Brain microvascular endothelial cell (primary cell): Measurements from ENCODE around the gene LHFPL2.
"Not testable (repeated sequence)": the region's sequence is repeated elsewhere in the genome, so short reads cannot be mapped to it uniquely, and the experiment has no call there.

ENCODE experiments used
- DNase-seq: peaks from one replicate; pipeline ENCODE4 v3.0.0-alpha.2; 2020
- H3K27ac ChIP-seq: fragments of 250-450 bp; sonication (Bioruptor Pico); 2 replicates; pipeline ENCODE4 v1.5.1; 2020; ENCODE audit warnings: mild to moderate bottlenecking, moderate library complexity
- H3K27me3 ChIP-seq: fragments of 250-450 bp; sonication (Bioruptor Pico); replicated peaks from 2 replicates; pipeline ENCODE4 v1.5.1; 2020; ENCODE audit warnings: mild to moderate bottlenecking
- H3K36me3 ChIP-seq: fragments of 250-450 bp; sonication (Bioruptor Pico); replicated peaks from 2 replicates; pipeline ENCODE4 v1.5.1; 2020; ENCODE audit warnings: mild to moderate bottlenecking
- H3K4me3 ChIP-seq: 2 replicates; pipeline ENCODE4 v1.5.1; 2011; ENCODE audit warnings: low read depth, mild to moderate bottlenecking, control low read depth, low read length, moderate library complexity
- CTCF ChIP-seq: IDR thresholded peaks from 2 replicates; pipeline ENCODE4 v1.5.1; 2011; ENCODE audit warnings: low read depth, mild to moderate bottlenecking, moderate library complexity, low read length, control low read depth, inconsistent platforms; ENCODE audit errors: missing control alignments
- in situ Hi-C: cut with HindIII; loops from 2 replicates; pipeline ENCODE4 v1.10.0; 2017; ENCODE audit warnings: low sequenced_read_pairs, low pct_ligation_motif_present

The LHFPL2 gene

GRCh38 chr5:78626009-78626571 lies 22.5 kb downstream of the LHFPL2 start:
- DNase-seq: no peak
- no peak for TF ChIP-seq CTCF
- H3K27ac ChIP-seq: no peak overlapping the region
- H3K36me3 ChIP-seq: peaks cover 41% of the 10 kb centered on the region
- no peak overlapping the region for H3K4me3 ChIP-seq
- in situ Hi-C loops: loop anchor here (25.0 kb wide), 1 partner anchor 89 kb away; no protein-coding TSS in a partner anchor
- no peaks in the 10 kb centered on the region for H3K27me3 ChIP-seq

GRCh38 chr5:78624992-78625391 lies 23.6 kb downstream of the LHFPL2 start:
- Histone ChIP-seq H3K36me3 (peaks cover 37% of the 10 kb centered on the region), H3K27me3 (no peaks in the 10 kb centered on the region), H3K4me3 (no peak overlapping the region), H3K27ac (no peak overlapping the region)
- TF ChIP-seq CTCF: no peak
- in situ Hi-C loops: loop anchor here (25.0 kb wide), 1 partner anchor 88 kb away; no protein-coding TSS in a partner anchor
- DNase-seq: no peak

GRCh38 chr5:78624011-78624541 lies 24.5 kb downstream of the LHFPL2 start:
- peaks cover 28% of the 10 kb centered on the region for H3K36me3 ChIP-seq
- no peak for TF ChIP-seq CTCF
- H3K4me3 ChIP-seq: no peak overlapping the region
- in situ Hi-C loops: no loop called here
- DNase-seq: no peak
- no peak overlapping the region for H3K27ac ChIP-seq
- no peaks in the 10 kb centered on the region for H3K27me3 ChIP-seq

GRCh38 chr5:78622302-78622971 lies 26.1 kb downstream of the LHFPL2 start:
- Histone ChIP-seq H3K36me3 (peaks cover 27% of the 10 kb centered on the region), H3K4me3 (no peak overlapping the region), H3K27ac (no peak overlapping the region), H3K27me3 (no peaks in the 10 kb centered on the region)
- DNase-seq: no peak
- in situ Hi-C loops: no loop called here
- TF ChIP-seq CTCF: no peak

- H3K27me3 ChIP-seq: no peaks in the 10 kb centered on the region
- H3K36me3 ChIP-seq: peaks cover 33% of the 10 kb centered on the region
Observed at GRCh38 chr5:78621291-78621738, 27.3 kb downstream of the LHFPL2 start.

GRCh38 chr5:78620119-78620518 lies 28.5 kb downstream of the LHFPL2 start:
- in situ Hi-C loops, H3K27ac ChIP-seq, H3K4me3 ChIP-seq, H3K27me3 ChIP-seq, DNase-seq: not testable (repeated sequence)
- H3K36me3 ChIP-seq: peaks cover 29% of the 10 kb centered on the region

More at GRCh38 chr5:78621291-78621738, 27.3 kb downstream of the LHFPL2 start:
- Histone ChIP-seq H3K27ac (no peak overlapping the region), H3K4me3 (no peak overlapping the region)
- no peak for DNase-seq
- no peak for TF ChIP-seq CTCF
- in situ Hi-C loops: no loop called here
